Fibroblast of pulmonary artery (primary cell): ENCODE measurements around the gene GRWD1.

Experiments
- DNase-seq: peaks from one replicate; pipeline ENCODE4 v3.0.0-alpha.2; 2010; ENCODE audit warnings: low read depth
- H3K4me3 ChIP-seq: replicated peaks from 2 replicates; pipeline ENCODE4 v1.5.1; 2011; ENCODE audit warnings: low read depth, mild to moderate bottlenecking, control low read depth, low read length, moderate library complexity
- CTCF ChIP-seq: IDR thresholded peaks from 2 replicates; pipeline ENCODE4 v1.5.1; 2011; ENCODE audit warnings: mild to moderate bottlenecking, control low read depth, low read length, inconsistent platforms; ENCODE audit errors: missing control alignments

GRWD1 gene

DNA sequence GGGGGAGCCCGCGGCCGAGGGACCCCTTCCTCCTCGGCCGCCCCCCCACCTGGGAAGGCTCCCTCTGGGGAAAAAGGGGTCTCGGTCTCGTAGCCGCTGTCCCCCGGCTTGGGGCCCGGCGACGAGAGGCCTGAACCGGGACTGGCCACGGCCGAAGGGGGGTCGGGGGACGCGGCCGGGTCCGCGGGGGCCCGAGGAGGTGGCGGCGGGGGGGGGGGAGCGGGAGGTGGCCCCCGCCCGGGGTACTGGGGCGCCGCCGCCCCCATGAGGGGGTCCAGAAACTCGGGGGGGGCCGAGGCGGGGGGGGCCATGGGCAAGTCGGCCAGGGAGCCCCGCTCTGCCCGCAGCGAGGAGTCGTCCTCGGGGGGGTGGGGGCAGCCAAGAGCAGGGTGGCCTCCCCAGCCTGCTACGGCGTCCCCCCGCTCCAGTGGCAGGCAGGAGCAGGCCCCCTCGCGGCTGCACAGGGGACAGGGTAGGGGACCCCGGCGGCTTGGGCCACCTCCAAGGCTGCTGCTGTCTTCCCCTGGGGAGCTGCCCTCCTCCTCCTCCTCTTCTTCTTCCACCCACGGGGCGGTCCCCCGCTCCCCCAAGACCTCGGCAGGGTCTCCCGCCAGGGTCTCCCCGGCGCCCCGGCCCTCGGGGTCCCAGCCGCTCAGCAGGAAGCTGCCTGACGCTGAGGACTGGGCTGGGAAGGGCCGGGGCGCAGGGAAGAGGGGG is 53.0 kb downstream of the GRWD1 start:
- DNase-seq, result no peak
- no peak for TF ChIP-seq CTCF
- no peak overlapping the region for H3K4me3 ChIP-seq

DNA sequence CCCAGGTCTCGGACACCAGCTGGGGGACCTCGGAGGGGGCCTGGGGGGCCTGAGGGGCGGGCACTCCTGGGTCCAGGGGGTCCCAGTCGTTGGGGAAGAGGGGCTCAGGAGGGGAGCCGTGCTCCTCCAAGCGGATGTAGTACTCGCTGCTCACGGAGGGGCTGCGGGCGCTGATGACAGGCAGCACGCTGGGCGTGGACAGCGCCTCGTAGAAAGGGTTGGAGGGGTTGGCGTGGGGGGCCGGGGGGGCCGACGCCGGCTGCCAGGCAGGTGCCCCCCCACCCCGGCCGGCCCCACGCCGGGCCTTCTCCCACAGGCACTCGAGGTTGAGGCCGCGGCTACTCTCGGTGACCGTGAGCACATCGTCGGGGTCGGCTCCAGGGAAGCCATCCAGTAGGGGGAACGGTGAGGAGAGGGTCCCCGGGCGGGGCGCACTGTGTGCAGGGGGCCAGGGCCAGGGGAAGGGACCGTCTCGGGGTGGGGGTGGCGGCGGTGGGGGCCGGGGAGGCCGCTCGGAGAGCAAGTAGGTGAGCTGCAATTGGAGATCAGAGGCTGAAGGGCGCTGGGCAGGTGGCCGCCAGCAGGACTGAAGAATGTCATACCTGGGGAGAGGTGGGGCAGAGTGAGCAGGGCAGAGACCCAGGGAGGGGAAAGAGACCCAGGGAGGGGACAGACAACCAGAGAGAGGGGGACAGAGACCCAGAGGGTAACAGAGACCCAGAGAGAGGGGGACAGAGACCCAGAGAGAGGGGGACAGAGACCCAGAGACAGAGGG is 53.7 kb downstream of the GRWD1 start:
- TF ChIP-seq CTCF, result no peak
- H3K4me3 ChIP-seq, result no peak overlapping the region
- DNase-seq, result no peak

GRCh38 chr19:48500830-48501493 is 55.2 kb downstream of the GRWD1 start:
- H3K4me3 ChIP-seq, result no peak overlapping the region
- DNase-seq, result no peak
- no peak for TF ChIP-seq CTCF

GRCh38 chr19:48501494-48502349 is 55.9 kb downstream of the GRWD1 start:
- no peak for TF ChIP-seq CTCF
- H3K4me3 ChIP-seq, result no peak overlapping the region
- DNase-seq, result peak; percentile 45

- H3K4me3 ChIP-seq, result no peak overlapping the region
- DNase-seq, result no peak
- no peak for TF ChIP-seq CTCF
Measured at GRCh38 chr19:48502350-48503018, 56.7 kb downstream of the GRWD1 start.

GRCh38 chr19:48506138-48506733 is 60.5 kb downstream of the GRWD1 start:
- TF ChIP-seq CTCF, result peak; percentile 50
- H3K4me3 ChIP-seq, result no peak overlapping the region
- DNase-seq, result peak; percentile 70
